MCF 10A (cell line): ENCODE data around the gene GPRC5A. TPM values are rescaled to one million over a fixed set of nuclear protein-coding genes. Genes with fewer than 3 reads are reported as not detected.

Experiments used
- BruUV-seq: library from RNA; stranded (reverse); fragments of 400-500 nt; replicated peaks from 2 replicates; lab custom pipeline; 2021; lab: Mats Ljungman, UMichigan
- CTCF ChIA-PET: fragments of 300-600 bp; sonication (Branson Sonifier 250); formaldehyde crosslinking; extraction: SDS; loops from one replicate; lab custom pipeline; 2021; ENCODE audit warnings: antibody characterized with exemption, inconsistent platforms; lab: Yijun Ruan, JAX
- POLR2A ChIA-PET: fragments of 300-600, 350-650 bp; sonication (Branson Sonifier 250); formaldehyde crosslinking; extraction: SDS; loops from one replicate; lab custom pipeline; 2020; ENCODE audit warnings: antibody characterized with exemption, inconsistent platforms; lab: Yijun Ruan, JAX
- DNase-seq: peaks from one replicate; pipeline ENCODE4 v3.0.0-alpha.2; 2018; ENCODE audit not compliant: unreplicated experiment
- H3K27ac Mint-ChIP-seq: one replicate; pipeline ENCODE4 v1.8.0; 2022; ENCODE audit warnings: mild to moderate bottlenecking, low read depth, mixed read lengths; ENCODE audit not compliant: unreplicated experiment
- H3K27me3 Mint-ChIP-seq: one replicate; pipeline ENCODE4 v1.8.0; 2022; ENCODE audit warnings: mixed read lengths; ENCODE audit not compliant: insufficient read depth, unreplicated experiment
- H3K36me3 Mint-ChIP-seq: one replicate; pipeline ENCODE4 v1.8.0; 2022; ENCODE audit warnings: mild to moderate bottlenecking, moderate library complexity, mixed read lengths; ENCODE audit not compliant: insufficient read depth, unreplicated experiment
- H3K4me1 Mint-ChIP-seq: one replicate; pipeline ENCODE4 v1.8.0; 2022; ENCODE audit warnings: mixed read lengths; ENCODE audit not compliant: insufficient read depth, unreplicated experiment
- H3K4me3 Mint-ChIP-seq: one replicate; pipeline ENCODE4 v1.8.0; 2022; ENCODE audit warnings: mild to moderate bottlenecking, moderate library complexity, mixed read lengths; ENCODE audit not compliant: unreplicated experiment
- H3K9me3 Mint-ChIP-seq: one replicate; pipeline ENCODE4 v1.8.0; 2022; ENCODE audit warnings: mixed read lengths; ENCODE audit not compliant: unreplicated experiment
- CTCF ChIP-seq: fragments of 200-600 bp; IDR thresholded peaks from one replicate; pipeline ENCODE4 v1.8.0; 2022; ENCODE audit warnings: antibody characterized with exemption, mild to moderate bottlenecking; ENCODE audit not compliant: unreplicated experiment
- intact Hi-C: fragments of 100-400 bp; cut with micrococcal nuclease; formaldehyde crosslinking; loops from 2 replicates; pipeline ENCODE4 v1.14.1; 2022
- total RNA-seq: library from RNA; stranded (reverse); gene quantifications from 2 replicates; pipeline ENCODE4 v1.2.3, GENCODE V29; 2022

The GPRC5A gene
- total RNA-seq, 1 experiment from 2014 or later = 24.1 TPM

DNA sequence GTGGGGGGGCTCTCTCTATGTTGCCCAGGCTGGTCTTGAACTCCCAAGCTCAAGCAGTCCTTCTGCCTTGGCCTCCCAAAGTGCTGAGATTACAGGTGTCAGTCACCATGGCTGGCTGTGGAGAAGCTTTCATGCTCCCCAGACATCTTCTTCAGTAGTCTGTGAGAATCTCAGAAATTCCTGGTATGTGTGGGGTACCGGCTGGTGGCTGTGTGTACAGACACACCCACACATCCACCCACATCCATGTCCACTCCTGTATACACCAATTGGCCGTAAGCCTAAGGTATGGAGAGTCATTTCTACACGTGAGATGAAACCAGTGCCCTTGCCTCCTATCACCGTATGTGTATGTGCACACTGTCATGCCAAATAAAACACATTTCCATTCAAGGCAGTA is 32.8 kb downstream of the GPRC5A start:
- POLR2A ChIA-PET = no interaction called here
- BruUV-seq = no TSS peak
- H3K27me3 Mint-ChIP-seq = no peaks in the 10 kb centered on the region
- intact Hi-C loops = no loop called here
- peak overlapping the region; percentile 59 for H3K27ac Mint-ChIP-seq
- no peak for TF ChIP-seq CTCF
- H3K36me3 Mint-ChIP-seq = peaks cover 4% of the 10 kb centered on the region
- no peaks in the 10 kb centered on the region for H3K9me3 Mint-ChIP-seq
- DNase-seq = no peak
- H3K4me1 Mint-ChIP-seq = peaks cover 15% of the 10 kb centered on the region
- no peak overlapping the region for H3K4me3 Mint-ChIP-seq
- CTCF ChIA-PET = interaction anchor here (0.7 to 1.2 kb wide), 4 partner anchors 8 to 288 kb away, joined by 3 to 5 read pairs (median 4); no protein-coding TSS in a partner anchor

DNA sequence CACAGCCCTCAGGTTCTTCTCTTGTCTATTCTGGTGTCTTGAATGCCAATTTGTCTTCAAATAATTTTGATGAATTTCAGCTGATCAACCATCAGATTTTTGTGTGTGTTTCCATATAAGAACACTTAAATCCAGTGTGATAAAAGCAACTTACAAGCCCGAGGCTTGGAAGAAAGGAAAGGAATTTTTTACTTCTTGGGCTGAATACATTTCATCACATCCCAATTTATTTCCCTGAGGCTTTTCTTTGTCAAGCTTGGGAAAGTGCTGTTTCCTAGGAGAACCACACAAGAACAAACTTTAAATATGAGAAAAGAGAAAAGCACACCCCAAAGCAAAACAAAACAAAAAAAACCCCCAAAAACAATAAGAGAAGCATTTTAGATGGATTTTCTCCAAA is 34.0 kb downstream of the GPRC5A start:
- Mint-ChIP-seq H3K27ac (no peak overlapping the region), H3K9me3 (no peaks in the 10 kb centered on the region), H3K36me3 (no peaks in the 10 kb centered on the region), H3K4me1 (peaks cover 15% of the 10 kb centered on the region), H3K27me3 (no peaks in the 10 kb centered on the region), H3K4me3 (no peak overlapping the region)
- intact Hi-C loops = no loop called here
- no peak for DNase-seq
- BruUV-seq = no TSS peak
- no peak for TF ChIP-seq CTCF
- CTCF ChIA-PET = interaction anchor here (0.7 to 1.7 kb wide), 3 partner anchors 89 to 132 kb away, joined by 3 to 5 read pairs (median 3); no protein-coding TSS in a partner anchor
- POLR2A ChIA-PET = interaction anchor here (1.2 kb wide), 1 partner anchor 74 kb away, joined by 3 read pairs; no protein-coding TSS in a partner anchor

- intact Hi-C loops = no loop called here
- H3K4me1 Mint-ChIP-seq = peaks cover 15% of the 10 kb centered on the region
- H3K36me3 Mint-ChIP-seq = no peaks in the 10 kb centered on the region
- ChIA-PET CTCF (interaction anchor here (0.5 to 1.8 kb wide), 10 partner anchors 8 to 328 kb away, joined by 3 to 14 read pairs (median 4); no protein-coding TSS in a partner anchor), POLR2A (interaction anchor here (0.5 to 1.2 kb wide), 5 partner anchors 30 to 731 kb away, joined by 3 read pairs; no protein-coding TSS in a partner anchor)
- H3K9me3 Mint-ChIP-seq = no peaks in the 10 kb centered on the region
- no peak for TF ChIP-seq CTCF
- BruUV-seq = no TSS peak
- no peaks in the 10 kb centered on the region for H3K27me3 Mint-ChIP-seq
- H3K4me3 Mint-ChIP-seq = peak overlapping the region; percentile 75
- DNase-seq = no peak
- H3K27ac Mint-ChIP-seq = no peak overlapping the region
Observed at GRCh38 chr12:12926571-12927071, 35.3 kb downstream of the GPRC5A start.

- H3K27ac Mint-ChIP-seq = no peak overlapping the region
- CTCF ChIA-PET = interaction anchor here (0.7 to 1.8 kb wide), 6 partner anchors 9 to 115 kb away, joined by 3 to 14 read pairs (median 4); no protein-coding TSS in a partner anchor
- BruUV-seq = TSS peak; percentile 86
- no peaks in the 10 kb centered on the region for H3K9me3 Mint-ChIP-seq
- H3K4me1 Mint-ChIP-seq = peaks cover 15% of the 10 kb centered on the region
- H3K4me3 Mint-ChIP-seq = peak overlapping the region; percentile 75
- H3K36me3 Mint-ChIP-seq = no peaks in the 10 kb centered on the region
- intact Hi-C loops = no loop called here
- no peaks in the 10 kb centered on the region for H3K27me3 Mint-ChIP-seq
- POLR2A ChIA-PET = interaction anchor here (1.1 to 1.2 kb wide), 3 partner anchors 49 to 290 kb away, joined by 3 read pairs; no protein-coding TSS in a partner anchor
- TF ChIP-seq CTCF = no peak
- peak; percentile 72 for DNase-seq
Observed at GRCh38 chr12:12927211-12928079, 36.1 kb downstream of the GPRC5A start.
